WTC11 (cell line): ENCODE data around the gene JMJD8.

Source experiments
- AR ChIP-seq: fragments of 250-450 bp; sonication (Bioruptor Pico); IDR thresholded peaks from 2 replicates; pipeline ENCODE4 v1.9.0; 2021; ENCODE audit warnings: mild to moderate bottlenecking
- E2F4 ChIP-seq: sonication (generic); formaldehyde crosslinking; IDR thresholded peaks from 2 replicates; pipeline ENCODE4 v1.8.1; 2022; ENCODE audit warnings: low read depth, mild to moderate bottlenecking, moderate library complexity, missing genetic modification reagents, borderline replicate concordance
- GTF2I ChIP-seq: fragments of 250-450 bp; sonication (Bioruptor Pico); conservative IDR thresholded peaks from 2 replicates; pipeline ENCODE4 v1.4.0; 2021; ENCODE audit warnings: mild to moderate bottlenecking
- IRF2 ChIP-seq: sonication (generic); formaldehyde crosslinking; IDR thresholded peaks from 2 replicates; pipeline ENCODE4 v1.8.0; 2022; ENCODE audit warnings: low read depth, missing genetic modification reagents, borderline replicate concordance
- TF ChIP-seq, protein P1 (sequence below): fragments of 200-600 bp; IDR thresholded peaks from 2 replicates; pipeline ENCODE4 v1.8.0; 2022; ENCODE audit warnings: antibody characterized with exemption

GRCh38 chr16:680967-681745 is 3.0 kb downstream of the JMJD8 start:
- TF ChIP-seq, protein P1, sequence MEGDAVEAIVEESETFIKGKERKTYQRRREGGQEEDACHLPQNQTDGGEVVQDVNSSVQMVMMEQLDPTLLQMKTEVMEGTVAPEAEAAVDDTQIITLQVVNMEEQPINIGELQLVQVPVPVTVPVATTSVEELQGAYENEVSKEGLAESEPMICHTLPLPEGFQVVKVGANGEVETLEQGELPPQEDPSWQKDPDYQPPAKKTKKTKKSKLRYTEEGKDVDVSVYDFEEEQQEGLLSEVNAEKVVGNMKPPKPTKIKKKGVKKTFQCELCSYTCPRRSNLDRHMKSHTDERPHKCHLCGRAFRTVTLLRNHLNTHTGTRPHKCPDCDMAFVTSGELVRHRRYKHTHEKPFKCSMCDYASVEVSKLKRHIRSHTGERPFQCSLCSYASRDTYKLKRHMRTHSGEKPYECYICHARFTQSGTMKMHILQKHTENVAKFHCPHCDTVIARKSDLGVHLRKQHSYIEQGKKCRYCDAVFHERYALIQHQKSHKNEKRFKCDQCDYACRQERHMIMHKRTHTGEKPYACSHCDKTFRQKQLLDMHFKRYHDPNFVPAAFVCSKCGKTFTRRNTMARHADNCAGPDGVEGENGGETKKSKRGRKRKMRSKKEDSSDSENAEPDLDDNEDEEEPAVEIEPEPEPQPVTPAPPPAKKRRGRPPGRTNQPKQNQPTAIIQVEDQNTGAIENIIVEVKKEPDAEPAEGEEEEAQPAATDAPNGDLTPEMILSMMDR: no peak
- TF ChIP-seq AR (no peak), IRF2 (CRISPR knock-in tag) (no peak), GTF2I (no peak), E2F4 (CRISPR knock-in tag) (no peak)
